Common myeloid progenitor, CD34-positive (primary cell): ENCODE results near the gene LYST.

Source experiments
- CTCF ChIA-PET: fragments of 350-600 bp; sonication (Branson Sonifier 250); formaldehyde crosslinking; loops from one replicate; lab custom pipeline; 2021; ENCODE audit warnings: antibody characterized with exemption; lab: Charles Lee
- POLR2A ChIA-PET: fragments of 350-600 bp; sonication (Branson Sonifier 250); formaldehyde crosslinking; loops from one replicate; lab custom pipeline; 2021; ENCODE audit warnings: antibody characterized with exemption; lab: Charles Lee
- DNase-seq, 3 donors: peaks; one replicate each; pipeline versions ENCODE4 v3.0.0 to v3.0.0-alpha.2; 2013
- H3K27ac ChIP-seq, 2 experiments: 1 replicate in 1 of 2; 2 replicates in 1 of 2; pipeline ENCODE4 v1.7.0; 2013; ENCODE audit warnings: inconsistent platforms in 2 of 2, low read length in 2 of 2, mild to moderate bottlenecking in 2 of 2, low read depth in 1 of 2, moderate library complexity in 1 of 2; ENCODE audit not compliant: severe bottlenecking in 2 of 2, insufficient read depth in 1 of 2, poor library complexity in 1 of 2
- H3K27me3 ChIP-seq, 5 experiments: replicated peaks in 2 of 5; 1 replicate in 3 of 5; 2 replicates in 2 of 5; pipeline versions ENCODE4 v1.6.1 to v1.7.0; 2013; ENCODE audit warnings: low read length in 4 of 5, mild to moderate bottlenecking in 2 of 5, moderate library complexity in 2 of 5, inconsistent platforms in 1 of 5; ENCODE audit not compliant: insufficient read depth in 5 of 5, control insufficient read depth in 4 of 5
- H3K36me3 ChIP-seq, 4 experiments: 1 replicate in 2 of 4; 2 replicates in 2 of 4; pipeline versions ENCODE4 v1.6.1 to v1.7.0; 2013; ENCODE audit warnings: low read length in 3 of 4, control low read depth in 1 of 4, mild to moderate bottlenecking in 1 of 4; ENCODE audit not compliant: control insufficient read depth in 4 of 4, insufficient read depth in 4 of 4
- H3K4me1 ChIP-seq, 4 experiments: 1 replicate in 3 of 4; 2 replicates in 1 of 4; pipeline versions ENCODE4 v1.6.1 to v1.7.1; 2013; ENCODE audit warnings: low read length in 3 of 4, mild to moderate bottlenecking in 3 of 4, control low read depth in 1 of 4, inconsistent platforms in 1 of 4, moderate library complexity in 1 of 4; ENCODE audit not compliant: control insufficient read depth in 4 of 4, insufficient read depth in 4 of 4; ENCODE audit errors: control extremely low read depth in 1 of 4
- H3K4me3 ChIP-seq, 7 experiments: 1 replicate in 4 of 7; 2 replicates in 3 of 7; pipeline versions ENCODE4 v1.5.1 to v1.7.0; 2013; ENCODE audit warnings: mild to moderate bottlenecking in 7 of 7, low read length in 6 of 7, moderate library complexity in 6 of 7, inconsistent platforms in 2 of 7, low read depth in 2 of 7, control low read depth in 1 of 7; ENCODE audit not compliant: insufficient read depth in 4 of 7, control insufficient read depth in 1 of 7; ENCODE audit errors: extremely low read depth in 1 of 7
- H3K9me3 ChIP-seq, 5 experiments: 1 replicate in 4 of 5; 2 replicates in 1 of 5; pipeline versions ENCODE4 v1.6.1 to v1.7.1; 2013; ENCODE audit warnings: low read length in 4 of 5, mild to moderate bottlenecking in 2 of 5, inconsistent platforms in 1 of 5, low read depth in 1 of 5, moderate library complexity in 1 of 5; ENCODE audit not compliant: control insufficient read depth in 4 of 5, insufficient read depth in 2 of 5; ENCODE audit errors: control extremely low read depth in 1 of 5
- WGBS: methylation state at CpG from one replicate; pipeline ENCODE4 v1.1.5; 2013; ENCODE audit not compliant: insufficient coverage; 5-methylcytosine and 5-hydroxymethylcytosine counted together

LYST gene

GRCh38 chr1:235826102-235826854 lies 40.4 kb downstream of the LYST start:
- no peak overlapping the region for H3K27ac ChIP-seq
- H3K9me3 ChIP-seq: no peaks in the 10 kb centered on the region
- ChIA-PET CTCF (no interaction called here), POLR2A (interaction anchor here (0.6 kb wide), 1 partner anchor 1707 kb away, joined by 3 read pairs; no protein-coding TSS in a partner anchor)
- WGBS: 100% methylated on average over 1 of the region's 2 CpGs
- H3K27me3 ChIP-seq: no peaks in the 10 kb centered on the region
- no peak overlapping the region for H3K4me3 ChIP-seq
- no peak for DNase-seq
- peaks cover 6 to 10% (median 8%) of the 10 kb centered on the region in 4 experiments for H3K36me3 ChIP-seq
- H3K4me1 ChIP-seq: no peaks in the 10 kb centered on the region

- no peaks in the 10 kb centered on the region for H3K4me1 ChIP-seq
- WGBS: no CpG with 5 or more reads among the region's 1 CpG
- H3K9me3 ChIP-seq: no peaks in the 10 kb centered on the region
- ChIA-PET CTCF (no interaction called here), POLR2A (no interaction called here)
- no peaks in the 10 kb centered on the region for H3K27me3 ChIP-seq
- no peak overlapping the region for H3K27ac ChIP-seq
- peaks cover 5 to 9% (median 7%) of the 10 kb centered on the region in 4 experiments for H3K36me3 ChIP-seq
- H3K4me3 ChIP-seq: no peak overlapping the region
- no peak for DNase-seq
Measured at GRCh38 chr1:235825229-235825628, 41.5 kb downstream of the LYST start.

DNA sequence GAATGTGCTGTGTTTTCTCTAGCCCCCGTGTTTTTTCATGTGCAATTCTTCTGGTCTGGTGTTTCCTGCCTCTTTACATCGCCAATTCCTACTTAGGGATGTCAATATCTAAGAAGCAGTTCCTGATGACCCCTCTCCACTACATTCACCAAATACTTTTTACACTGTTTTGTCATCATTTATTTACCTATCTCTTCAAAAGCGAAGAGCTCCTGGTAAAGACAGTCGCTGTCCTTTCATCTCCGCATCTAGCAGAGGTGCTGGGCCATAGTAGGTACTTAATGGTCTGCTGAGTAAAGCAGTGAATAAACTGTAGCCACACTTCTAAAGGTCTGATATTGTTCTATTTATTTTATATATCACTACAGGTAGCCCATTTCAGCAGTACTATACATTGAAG lies 43.0 kb downstream of the LYST start:
- 88% methylated on average over 3 of the region's 5 CpGs for WGBS
- H3K4me1 ChIP-seq: no peaks in the 10 kb centered on the region
- no peak for DNase-seq
- no peak overlapping the region for H3K27ac ChIP-seq
- ChIA-PET CTCF (no interaction called here), POLR2A (no interaction called here)
- no peak overlapping the region for H3K4me3 ChIP-seq
- H3K36me3 ChIP-seq: peaks cover 0 to 9% (median 3%) of the 10 kb centered on the region in 4 experiments
- H3K9me3 ChIP-seq: no peaks in the 10 kb centered on the region
- no peaks in the 10 kb centered on the region for H3K27me3 ChIP-seq

DNA sequence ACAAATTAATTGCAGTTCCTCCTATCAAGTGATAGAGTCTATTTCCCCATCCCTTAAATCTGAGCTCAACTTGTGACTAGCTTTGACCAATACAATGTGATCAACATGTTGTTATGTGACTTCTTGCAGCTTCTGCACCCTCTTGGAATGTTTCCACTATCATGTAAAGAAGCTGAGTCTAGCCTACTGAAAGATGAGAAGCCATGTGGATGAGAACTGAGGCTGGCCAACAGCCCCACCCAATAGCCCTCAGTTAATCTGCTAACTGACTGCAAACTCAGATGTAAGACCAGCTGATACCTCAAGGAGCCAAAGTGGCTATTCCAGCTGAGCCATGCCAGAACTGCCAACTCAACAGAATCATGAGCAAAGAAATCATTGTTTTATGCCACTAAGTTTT lies 44.0 kb downstream of the LYST start:
- no peaks in the 10 kb centered on the region for H3K4me1 ChIP-seq
- no peak for DNase-seq
- ChIA-PET POLR2A (no interaction called here), CTCF (no interaction called here)
- no peak overlapping the region for H3K4me3 ChIP-seq
- no peak overlapping the region for H3K27ac ChIP-seq
- no peaks in the 10 kb centered on the region for H3K9me3 ChIP-seq
- peaks cover 0 to 5% (median 2%) of the 10 kb centered on the region in 4 experiments for H3K36me3 ChIP-seq
- no peaks in the 10 kb centered on the region for H3K27me3 ChIP-seq

- Histone ChIP-seq H3K36me3 (peaks cover 0 to 5% (median 2%) of the 10 kb centered on the region in 4 experiments), H3K27ac (no peak overlapping the region), H3K9me3 (no peaks in the 10 kb centered on the region), H3K4me3 (no peak overlapping the region), H3K4me1 (no peaks in the 10 kb centered on the region), H3K27me3 (no peaks in the 10 kb centered on the region)
- DNase-seq: no peak
- CTCF ChIA-PET: interaction anchor here (0.8 to 1.1 kb wide), 2 partner anchors 19 to 136 kb away, joined by 3 read pairs; no protein-coding TSS in a partner anchor
- WGBS: 100% methylated on average over 1 of the region's 3 CpGs
- POLR2A ChIA-PET: no interaction called here
Measured at GRCh38 chr1:235821361-235821981, 45.2 kb downstream of the LYST start.

GRCh38 chr1:235820061-235820460 lies 46.6 kb downstream of the LYST start:
- POLR2A ChIA-PET: no interaction called here
- WGBS: no CpG with 5 or more reads among the region's 1 CpG

DNA sequence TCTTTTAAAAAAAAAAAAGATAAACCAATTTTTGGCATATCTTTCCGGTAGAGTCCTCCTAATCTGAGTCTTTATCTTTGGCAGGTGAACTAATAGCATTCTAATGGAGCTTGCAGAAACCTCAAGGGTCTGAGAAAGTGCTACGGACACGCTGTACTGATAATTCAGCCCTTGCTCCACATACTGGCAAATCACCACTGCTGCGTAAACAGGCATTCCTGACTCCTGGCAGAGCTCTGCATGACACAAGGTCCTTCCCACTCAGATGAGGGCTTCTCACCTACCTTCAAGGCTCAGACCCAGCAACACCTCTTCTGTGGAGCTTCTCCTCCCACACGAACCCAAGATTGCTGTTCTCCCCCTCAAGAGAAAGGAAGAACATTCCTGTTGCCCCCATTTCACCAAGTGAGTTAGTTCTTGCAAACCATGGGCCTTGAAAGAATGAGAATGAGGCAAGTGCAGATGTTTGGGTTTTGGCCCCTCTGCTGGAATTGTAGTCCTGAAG lies 48.0 kb downstream of the LYST start:
- Histone ChIP-seq H3K9me3 (no peaks in the 10 kb centered on the region), H3K36me3 (peaks cover 0 to 4% (median 2%) of the 10 kb centered on the region in 4 experiments), H3K27me3 (no peaks in the 10 kb centered on the region), H3K27ac (no peak overlapping the region), H3K4me1 (no peaks in the 10 kb centered on the region), H3K4me3 (no peak overlapping the region)
- WGBS: 86% methylated on average over 5 of the region's 5 CpGs
- CTCF ChIA-PET: no interaction called here
- no peak for DNase-seq
- POLR2A ChIA-PET: no interaction called here

More at GRCh38 chr1:235820061-235820460, 46.6 kb downstream of the LYST start:
- H3K27ac ChIP-seq: no peak overlapping the region
- no peaks in the 10 kb centered on the region for H3K4me1 ChIP-seq
- H3K36me3 ChIP-seq: peaks cover 0 to 5% (median 2%) of the 10 kb centered on the region in 4 experiments
- peak in 2 of 3 donors; percentile 7 to 15 for DNase-seq
- no peak overlapping the region for H3K4me3 ChIP-seq
- CTCF ChIA-PET: interaction anchor here (0.9 kb wide), 1 partner anchor 43 kb away, joined by 3 read pairs; no protein-coding TSS in a partner anchor
- no peaks in the 10 kb centered on the region for H3K9me3 ChIP-seq
- no peaks in the 10 kb centered on the region for H3K27me3 ChIP-seq
